Osteoblast (primary cell): ENCODE measurements around the gene MPPED2. TPM values are rescaled to one million over a fixed set of nuclear protein-coding genes. Genes with fewer than 3 reads are reported as not detected.

Source experiments
- DNase-seq: peaks from one replicate; pipeline ENCODE4 v3.0.0; 2011; ENCODE audit warnings: low spot score, mixed read lengths; ENCODE audit not compliant: insufficient read length; ENCODE audit errors: missing footprints
- H2AFZ ChIP-seq: 2 replicates; pipeline ENCODE4 v1.6.0; 2011; ENCODE audit warnings: mild to moderate bottlenecking, low read length
- H3K27ac ChIP-seq: 2 replicates; pipeline ENCODE4 v1.5.1; 2011; ENCODE audit warnings: mild to moderate bottlenecking, low read depth, low read length, moderate library complexity
- H3K27me3 ChIP-seq: 2 replicates; pipeline ENCODE4 v1.6.0; 2012; ENCODE audit warnings: mild to moderate bottlenecking, control low read depth, inconsistent platforms, low read length, moderate library complexity; ENCODE audit not compliant: insufficient read depth
- H3K36me3 ChIP-seq: 2 replicates; pipeline ENCODE4 v1.5.1; 2011; ENCODE audit warnings: mild to moderate bottlenecking, low read length, control low read depth, moderate library complexity; ENCODE audit not compliant: insufficient read depth
- H3K4me1 ChIP-seq: 2 replicates; pipeline ENCODE4 v1.5.1; 2011; ENCODE audit warnings: mild to moderate bottlenecking, low read length, control low read depth, moderate library complexity; ENCODE audit not compliant: insufficient read depth
- H3K4me2 ChIP-seq: 2 replicates; pipeline ENCODE4 v1.6.0; 2011; ENCODE audit warnings: mild to moderate bottlenecking, low read length; ENCODE audit not compliant: insufficient read depth
- H3K4me3 ChIP-seq: fragments of 200-600 bp; sonication (generic); 3 replicates; pipeline ENCODE4 v1.5.1; 2012; ENCODE audit warnings: mild to moderate bottlenecking, low read length, inconsistent platforms; ENCODE audit not compliant: insufficient read depth
- H3K79me2 ChIP-seq: 2 replicates; pipeline ENCODE4 v1.6.0; 2012; ENCODE audit warnings: mild to moderate bottlenecking, low read length, control low read depth, inconsistent platforms; ENCODE audit not compliant: insufficient read depth
- H3K9me3 ChIP-seq: 2 replicates; pipeline ENCODE4 v1.5.1; 2011; ENCODE audit warnings: low read depth, low read length, control low read depth
- H4K20me1 ChIP-seq: 2 replicates; pipeline ENCODE4 v1.6.0; 2012; ENCODE audit warnings: mild to moderate bottlenecking, low read length, control low read depth; ENCODE audit not compliant: insufficient read depth
- total RNA-seq: library from RNA; depleted of rRNA; stranded (reverse); fragments of >200 nt; gene quantifications from 2 replicates; pipeline ENCODE4 v1.2.3, GENCODE V29; 2012
- TF ChIP-seq, protein P1 (sequence below): IDR thresholded peaks from 2 replicates; pipeline ENCODE4 v1.5.1; 2011; ENCODE audit warnings: mild to moderate bottlenecking, low read depth, low read length, moderate library complexity; ENCODE audit errors: extremely low read depth

MPPED2 gene
- total RNA-seq, 1 donor: 2.2 TPM

- TF ChIP-seq, protein P1, sequence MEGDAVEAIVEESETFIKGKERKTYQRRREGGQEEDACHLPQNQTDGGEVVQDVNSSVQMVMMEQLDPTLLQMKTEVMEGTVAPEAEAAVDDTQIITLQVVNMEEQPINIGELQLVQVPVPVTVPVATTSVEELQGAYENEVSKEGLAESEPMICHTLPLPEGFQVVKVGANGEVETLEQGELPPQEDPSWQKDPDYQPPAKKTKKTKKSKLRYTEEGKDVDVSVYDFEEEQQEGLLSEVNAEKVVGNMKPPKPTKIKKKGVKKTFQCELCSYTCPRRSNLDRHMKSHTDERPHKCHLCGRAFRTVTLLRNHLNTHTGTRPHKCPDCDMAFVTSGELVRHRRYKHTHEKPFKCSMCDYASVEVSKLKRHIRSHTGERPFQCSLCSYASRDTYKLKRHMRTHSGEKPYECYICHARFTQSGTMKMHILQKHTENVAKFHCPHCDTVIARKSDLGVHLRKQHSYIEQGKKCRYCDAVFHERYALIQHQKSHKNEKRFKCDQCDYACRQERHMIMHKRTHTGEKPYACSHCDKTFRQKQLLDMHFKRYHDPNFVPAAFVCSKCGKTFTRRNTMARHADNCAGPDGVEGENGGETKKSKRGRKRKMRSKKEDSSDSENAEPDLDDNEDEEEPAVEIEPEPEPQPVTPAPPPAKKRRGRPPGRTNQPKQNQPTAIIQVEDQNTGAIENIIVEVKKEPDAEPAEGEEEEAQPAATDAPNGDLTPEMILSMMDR: no peak
- Histone ChIP-seq H3K4me1 (no peaks in the 10 kb centered on the region), H3K9me3 (no peaks in the 10 kb centered on the region)
Observed at GRCh38 chr11:30360741-30361140, 225.4 kb downstream of the MPPED2 start.

More at GRCh38 chr11:30360741-30361140, 225.4 kb downstream of the MPPED2 start:
- no peak overlapping the region for H2AFZ ChIP-seq
- H3K4me2 ChIP-seq: no peak overlapping the region
- no peaks in the 10 kb centered on the region for H3K79me2 ChIP-seq
- H4K20me1 ChIP-seq: no peaks in the 10 kb centered on the region
- no peak overlapping the region for H3K27ac ChIP-seq
- H3K27me3 ChIP-seq: no peaks in the 10 kb centered on the region
- H3K36me3 ChIP-seq: no peaks in the 10 kb centered on the region
- no peak overlapping the region for H3K4me3 ChIP-seq
- no peak for DNase-seq
